GM18498 (cell line): ENCODE data around the gene GRK5.
A peak's percentile ranks its signal among the peaks of the same experiment; 100 is the strongest.

Source experiments
- ATAC-seq: cut with Tn5 transposase; IDR thresholded peaks from one replicate; pipeline ENCODE4 v1.9.1; 2021; ENCODE audit warnings: mild to moderate bottlenecking, moderate library complexity; ENCODE audit not compliant: unreplicated experiment

The GRK5 gene

DNA sequence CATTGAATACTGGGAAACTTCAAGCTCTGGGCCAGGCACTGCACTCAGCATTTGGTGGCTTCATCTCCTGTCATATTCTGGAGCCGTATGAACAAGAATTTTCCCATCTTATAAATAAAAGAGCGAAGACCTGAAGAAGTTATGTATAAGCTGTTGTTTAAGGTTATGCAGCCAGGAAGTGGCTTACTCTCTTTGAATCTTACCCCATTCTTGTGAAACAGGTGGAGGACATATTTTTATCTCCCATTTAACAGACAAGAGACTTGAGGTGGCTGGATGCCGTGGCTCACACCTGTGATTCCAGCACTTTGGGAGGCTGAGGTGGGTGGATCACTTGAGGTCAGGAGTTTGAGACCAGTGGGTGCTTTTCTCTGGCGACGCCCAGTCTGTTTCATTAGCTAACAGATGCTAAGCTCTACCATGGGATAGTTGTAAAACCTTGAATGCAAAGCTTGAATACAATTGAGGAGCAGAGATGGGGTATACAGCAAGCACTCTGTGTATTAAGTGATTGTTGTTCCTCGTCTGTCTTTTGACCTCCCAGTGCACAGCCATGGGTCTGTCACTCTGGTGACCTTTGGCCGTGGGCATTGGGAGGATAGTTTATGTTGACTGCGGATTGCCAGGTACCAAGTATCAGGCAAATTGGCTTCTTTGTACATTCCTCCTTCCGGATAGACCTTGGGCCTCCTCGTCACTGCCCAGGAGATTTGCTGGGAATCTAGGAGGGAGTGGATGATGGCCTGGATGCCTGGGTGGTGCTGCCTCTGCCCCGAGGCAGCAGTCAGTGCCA is 85.8 kb downstream of the GRK5 start:
- ATAC-seq = no peak

DNA sequence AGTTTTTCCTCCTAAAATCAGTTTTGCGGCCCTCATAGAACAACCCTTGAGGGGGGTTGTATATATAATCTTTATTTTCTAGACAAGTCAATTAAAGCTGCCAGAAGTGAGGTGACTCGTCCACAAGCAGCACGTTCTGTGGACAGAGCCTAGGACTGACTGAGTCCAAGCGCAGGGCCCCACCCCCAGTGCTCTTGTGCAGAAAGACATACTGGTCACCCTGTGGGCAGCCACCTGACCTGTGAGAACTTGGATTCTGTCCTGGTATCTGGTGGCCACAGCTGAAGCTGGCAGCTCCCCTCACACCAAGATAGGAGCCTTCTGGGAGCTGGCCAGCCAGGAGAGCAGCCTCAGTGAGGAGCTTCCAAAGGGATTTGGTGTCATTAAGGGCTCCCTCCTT is 89.3 kb downstream of the GRK5 start:
- no peak for ATAC-seq

DNA sequence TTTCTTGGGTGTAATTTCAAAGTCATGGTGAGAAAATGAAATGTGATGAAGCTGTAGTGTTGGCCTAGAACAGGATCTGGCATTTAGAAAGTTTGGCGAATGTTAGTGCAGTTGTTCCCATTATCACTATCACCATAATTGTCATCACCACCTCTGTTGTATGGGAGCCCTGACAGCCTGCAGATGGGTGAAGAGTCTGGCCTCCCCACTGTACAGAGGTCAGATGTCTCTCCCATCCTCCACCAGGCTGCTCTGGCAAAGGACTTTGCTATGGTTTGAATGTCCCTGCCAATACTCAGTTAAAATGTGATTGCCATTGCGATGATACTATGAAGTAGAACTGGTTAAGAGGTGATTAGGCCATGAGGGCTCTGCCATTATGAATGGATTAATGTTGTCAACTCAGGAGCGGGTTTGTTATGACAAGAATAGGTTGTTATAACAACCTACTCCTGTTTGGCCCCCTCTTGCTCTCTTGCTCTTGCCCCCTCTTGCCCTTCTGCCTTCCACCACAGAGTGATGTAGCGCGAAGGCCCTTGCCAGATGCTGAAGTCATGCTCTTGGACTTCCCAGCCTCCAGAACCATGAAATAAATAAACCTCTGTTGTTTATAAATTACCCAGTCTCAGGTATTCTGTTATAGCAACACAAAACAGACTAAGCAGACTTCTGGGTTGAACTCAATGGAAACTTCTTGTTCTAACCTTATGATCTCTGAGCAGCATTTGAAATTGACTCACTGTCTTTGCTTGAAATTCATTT is 90.0 kb downstream of the GRK5 start:
- ATAC-seq = no peak

DNA sequence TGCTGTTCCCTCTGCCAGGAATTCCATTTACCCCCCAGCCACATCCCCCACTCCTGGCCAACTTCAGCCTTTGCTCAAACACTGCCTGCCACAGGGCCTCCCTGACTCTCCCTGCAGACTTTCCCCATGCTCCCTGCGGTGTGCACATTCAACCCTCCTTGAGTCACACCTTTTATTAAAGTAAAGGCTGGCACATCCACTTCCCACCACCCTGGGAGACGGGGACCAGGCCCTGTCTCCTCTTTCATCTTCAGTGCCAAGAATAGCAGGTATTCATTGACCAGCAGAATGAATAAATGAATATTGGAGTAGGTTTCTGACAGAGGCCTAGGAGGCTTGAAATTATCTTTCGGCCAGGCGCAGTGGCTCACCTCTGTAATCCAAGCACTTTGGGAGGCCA is 91.4 kb downstream of the GRK5 start:
- ATAC-seq = no peak

DNA sequence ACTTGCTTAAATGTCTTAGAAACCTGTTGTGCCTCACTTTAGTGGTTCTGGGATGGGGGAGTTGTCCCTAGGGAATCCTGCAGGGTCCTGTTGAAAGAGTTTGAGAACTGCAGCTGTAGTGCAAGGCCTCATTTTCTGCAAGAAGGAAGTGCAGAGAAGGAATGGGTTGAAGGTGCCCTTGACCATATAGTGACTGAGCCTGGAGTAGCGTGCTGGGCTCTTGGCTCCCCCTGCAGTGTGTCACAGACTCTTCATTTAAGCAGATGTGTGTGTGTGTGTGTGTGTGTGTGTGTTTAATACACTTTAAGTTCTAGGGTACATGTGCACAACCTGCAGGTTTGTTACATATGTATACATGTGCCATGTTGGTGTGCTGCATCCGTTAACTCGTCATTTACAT is 92.2 kb downstream of the GRK5 start:
- ATAC-seq = no peak

DNA sequence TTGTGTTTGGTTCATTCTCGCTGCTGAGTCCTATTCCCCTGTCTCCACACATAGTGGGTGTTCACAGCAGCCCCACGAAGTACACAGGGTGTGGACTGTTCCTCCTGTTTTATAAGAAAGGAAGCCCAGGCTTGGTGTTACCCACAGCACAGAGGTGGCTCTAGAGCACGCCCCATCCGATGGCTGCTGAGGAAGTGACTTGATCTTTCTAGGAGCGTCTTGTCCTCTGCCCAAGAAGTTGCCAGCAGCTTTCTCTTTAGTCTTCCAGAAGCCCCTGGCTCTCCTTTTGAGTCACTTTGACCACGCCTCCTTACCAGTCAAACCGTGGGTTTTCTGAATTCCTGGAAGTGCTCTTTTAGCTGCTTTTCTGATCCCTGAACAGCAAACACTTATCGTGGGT is 94.0 kb downstream of the GRK5 start:
- ATAC-seq = peak; percentile 33

DNA sequence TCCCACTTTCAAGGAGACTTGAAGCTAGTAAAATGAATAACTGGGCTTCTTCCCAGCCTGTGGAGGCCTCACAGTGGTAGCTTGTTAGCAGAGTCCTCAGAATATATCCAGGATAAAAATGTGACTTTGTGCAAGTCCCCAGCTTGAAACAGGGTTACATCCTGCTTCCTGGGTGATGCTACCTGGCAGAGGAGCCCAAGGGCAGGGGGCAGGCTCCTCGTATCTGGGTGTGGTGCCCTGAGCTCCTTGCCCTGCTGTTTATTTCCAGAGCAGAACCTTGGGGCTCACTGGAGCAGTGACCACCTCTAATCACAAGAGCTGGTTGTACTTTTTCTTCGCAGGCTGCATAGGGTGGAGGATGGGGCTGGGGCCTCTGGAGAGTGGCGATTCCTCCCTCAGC is 94.8 kb downstream of the GRK5 start:
- ATAC-seq = no peak

DNA sequence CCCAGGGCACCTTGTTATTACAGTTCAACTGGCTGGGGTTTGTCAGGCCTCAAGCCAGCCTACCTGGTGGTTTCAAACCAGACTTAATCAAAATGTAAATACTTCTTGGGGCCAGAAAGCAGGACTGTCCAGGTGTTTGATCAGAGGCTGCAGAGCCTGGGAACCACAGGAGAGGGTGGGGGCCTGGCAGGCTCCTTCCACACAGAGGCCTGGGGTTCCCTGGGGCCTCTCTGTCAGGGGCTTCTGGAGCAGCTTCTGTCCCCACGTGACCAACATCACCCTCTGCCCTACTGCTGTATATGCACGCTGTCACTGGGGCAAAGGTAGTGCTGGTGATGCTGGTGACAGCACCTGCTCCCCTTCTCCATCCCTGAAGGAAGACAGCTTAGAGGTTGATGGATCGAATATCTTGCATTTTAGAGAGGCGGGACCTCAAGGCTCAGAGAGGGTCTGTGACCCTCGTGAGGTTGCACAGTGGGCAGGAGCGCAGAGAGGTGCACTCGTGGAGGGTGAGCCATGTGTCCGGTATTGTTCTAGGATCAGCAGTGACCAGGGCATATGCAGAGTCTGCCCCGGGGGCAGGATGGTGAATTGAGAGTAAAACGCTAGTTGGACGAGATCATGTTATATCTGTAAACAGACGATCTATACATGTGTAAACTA is 95.4 kb downstream of the GRK5 start:
- no peak for ATAC-seq

DNA sequence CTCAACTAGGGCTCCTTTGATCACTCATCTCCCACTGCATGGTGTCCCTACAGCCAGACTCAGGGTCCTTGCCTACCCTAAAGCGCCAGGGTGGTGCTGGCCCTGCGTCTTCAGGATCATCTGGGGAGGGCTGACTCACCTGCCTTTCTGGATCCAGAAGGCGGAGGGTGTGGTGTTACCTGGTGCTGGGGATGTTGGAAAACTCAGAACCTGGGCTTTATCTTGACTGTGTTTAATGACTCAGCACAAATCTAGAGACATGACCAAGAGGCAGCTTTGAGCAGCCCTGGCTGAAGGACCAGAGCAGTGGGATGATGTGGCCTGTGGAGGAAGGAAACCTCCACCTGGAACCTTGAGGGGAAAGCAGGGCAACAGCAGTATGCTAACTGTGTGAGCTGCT is 96.5 kb downstream of the GRK5 start:
- ATAC-seq = no peak

DNA sequence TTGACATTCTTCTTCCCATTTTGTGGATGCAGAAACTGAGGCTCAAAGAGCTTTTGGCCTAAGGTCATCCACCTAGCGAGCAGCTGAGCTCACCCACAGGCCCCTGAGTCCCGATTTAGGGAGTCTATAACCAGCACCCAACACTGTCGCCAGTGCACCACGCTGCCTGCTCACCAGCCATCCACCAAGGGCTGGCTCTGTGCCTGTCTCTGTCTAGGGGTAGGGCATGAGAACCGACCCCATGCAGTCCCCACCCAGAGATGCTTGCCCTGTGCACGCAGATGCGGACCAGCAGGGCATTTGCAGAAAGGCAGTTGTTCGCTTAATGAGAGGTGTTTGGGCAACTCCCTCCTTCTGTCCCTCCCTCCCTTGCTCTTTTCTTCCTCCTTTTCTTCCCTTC is 97.2 kb downstream of the GRK5 start:
- ATAC-seq = no peak

DNA sequence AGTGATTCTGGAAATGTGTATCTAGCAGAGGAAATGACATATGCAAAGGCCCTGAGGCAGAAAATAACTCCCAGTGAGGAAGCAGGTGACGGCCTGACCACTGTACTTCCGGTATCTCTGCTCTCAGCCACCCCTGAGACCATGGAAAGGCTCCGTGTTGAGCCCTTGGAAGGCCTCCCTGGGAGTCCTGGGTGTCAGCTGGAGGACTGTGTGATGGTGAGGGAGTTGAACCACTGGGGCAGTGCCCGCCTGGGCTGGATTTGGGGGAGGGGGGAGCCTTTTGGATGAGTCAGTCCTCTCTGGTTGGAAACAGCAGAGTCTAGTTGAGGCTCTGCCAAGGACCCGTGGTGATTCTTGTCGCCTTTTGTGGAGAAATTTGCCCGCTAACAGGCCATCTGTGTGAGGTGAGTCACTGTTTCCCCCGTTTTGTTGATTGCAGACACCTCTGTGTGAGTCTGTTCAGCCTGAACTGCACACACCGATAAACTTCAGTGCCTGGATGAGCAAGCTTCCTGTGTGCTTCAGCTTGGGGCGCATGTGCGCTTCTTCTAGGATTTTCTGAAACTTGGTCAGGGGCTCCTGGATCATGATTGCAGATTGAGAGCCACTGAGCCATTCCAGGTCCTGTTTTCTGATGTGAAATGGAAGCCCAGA is 98.6 kb downstream of the GRK5 start:
- ATAC-seq = peak; percentile 53

DNA sequence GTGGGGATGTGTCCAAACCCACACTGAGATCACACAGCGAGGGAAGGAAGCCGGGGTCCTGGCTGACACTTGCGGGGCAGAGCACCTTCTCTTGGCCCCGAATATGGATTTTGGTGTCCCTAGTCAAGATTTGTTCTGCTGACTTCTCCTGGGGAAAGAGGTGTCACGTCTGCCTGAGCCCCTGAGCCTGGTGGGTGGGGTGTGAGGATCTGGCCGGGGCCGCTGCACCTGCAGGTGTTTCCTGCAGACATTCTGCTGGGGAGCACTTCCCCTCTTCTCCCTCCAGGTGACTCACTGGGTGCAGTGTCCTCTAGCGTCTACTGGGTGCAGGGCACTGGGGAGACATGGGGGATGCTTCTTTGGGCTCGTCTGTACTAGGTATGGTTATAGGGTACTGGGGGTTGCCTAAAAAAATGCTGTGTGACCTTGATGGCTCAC is 99.2 kb downstream of the GRK5 start:
- ATAC-seq = peak; percentile 73

DNA sequence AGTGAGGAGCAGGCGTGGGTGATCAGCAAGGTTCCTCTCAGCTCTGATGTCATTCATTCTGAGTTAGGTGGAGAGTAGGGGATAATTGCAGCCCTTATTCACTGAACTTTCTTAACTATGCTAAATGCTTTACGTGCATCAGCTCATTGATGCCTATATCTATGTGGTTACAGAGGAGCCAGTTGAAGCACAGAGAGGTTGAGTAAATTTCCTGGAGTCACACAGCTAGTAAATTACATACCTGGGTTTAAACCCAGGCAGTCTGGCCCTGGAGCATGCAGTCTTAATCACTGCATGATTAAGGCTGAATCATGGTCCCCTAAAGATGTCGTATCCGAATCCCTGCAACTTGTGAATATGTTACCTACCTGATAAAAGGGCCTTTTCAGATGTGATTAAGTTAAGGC is 99.6 kb downstream of the GRK5 start:
- no peak for ATAC-seq

DNA sequence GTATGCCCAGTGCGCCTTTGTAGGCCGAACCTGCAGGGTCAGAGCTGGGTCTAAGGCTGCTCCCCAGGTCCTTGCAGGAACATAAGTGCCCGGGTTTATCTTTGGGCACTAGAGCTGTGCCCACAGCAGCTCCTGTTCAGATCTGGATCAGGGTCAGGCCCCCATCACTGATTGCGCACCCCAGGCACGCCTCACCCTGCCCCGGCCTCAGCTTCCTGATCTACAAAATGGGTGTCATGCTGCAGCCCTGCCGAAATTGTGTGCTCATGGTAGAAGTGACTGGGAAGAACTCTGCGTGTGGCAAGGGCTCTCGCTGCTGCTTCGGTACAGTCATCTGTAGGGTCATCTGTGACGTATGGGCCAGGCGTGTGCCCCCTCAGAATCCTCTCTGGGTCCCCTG is 100.7 kb downstream of the GRK5 start:
- no peak for ATAC-seq

DNA sequence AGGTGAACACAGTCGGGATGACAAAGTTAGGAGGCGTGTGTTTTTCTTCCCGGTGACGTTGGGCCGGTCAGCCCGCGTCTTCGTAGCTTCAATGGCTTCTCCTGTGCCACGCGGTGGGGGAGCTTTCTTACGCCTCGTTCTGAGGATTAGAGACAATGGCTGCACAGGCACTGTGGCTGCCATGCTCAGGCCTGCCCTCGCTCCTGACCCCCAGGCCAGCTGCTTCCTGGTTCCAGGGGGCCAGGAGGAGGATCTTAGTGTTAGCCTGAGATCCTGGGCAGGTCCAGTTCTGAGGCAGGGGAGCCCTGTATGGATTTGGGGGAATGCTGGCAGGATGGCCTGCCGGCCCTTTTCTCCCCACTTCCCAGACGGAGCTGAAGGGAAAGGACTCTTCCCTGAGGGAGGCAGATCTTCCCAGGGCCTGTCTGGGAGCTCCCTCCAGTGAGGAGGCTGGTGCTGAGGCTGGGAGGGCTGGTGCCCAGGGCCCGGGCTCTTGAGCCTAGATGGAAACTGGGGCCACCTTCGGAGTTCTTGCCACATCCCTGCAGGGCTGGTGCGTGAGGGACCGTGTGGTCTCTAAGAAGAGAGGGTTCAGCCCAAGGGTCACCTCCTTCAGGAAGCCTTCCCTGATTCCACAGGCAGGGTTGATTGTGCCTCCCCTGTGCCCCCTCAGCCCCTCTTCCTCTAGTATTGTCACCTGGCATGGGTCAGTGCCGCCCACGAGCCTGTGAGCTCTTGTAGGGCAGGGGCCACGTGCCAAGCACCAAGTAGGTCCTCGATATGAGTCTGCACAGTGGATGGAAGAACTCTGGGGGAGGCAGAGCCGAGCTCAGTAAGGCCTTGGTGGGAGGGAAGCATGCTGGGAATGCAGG is 101.4 kb downstream of the GRK5 start:
- no peak for ATAC-seq

DNA sequence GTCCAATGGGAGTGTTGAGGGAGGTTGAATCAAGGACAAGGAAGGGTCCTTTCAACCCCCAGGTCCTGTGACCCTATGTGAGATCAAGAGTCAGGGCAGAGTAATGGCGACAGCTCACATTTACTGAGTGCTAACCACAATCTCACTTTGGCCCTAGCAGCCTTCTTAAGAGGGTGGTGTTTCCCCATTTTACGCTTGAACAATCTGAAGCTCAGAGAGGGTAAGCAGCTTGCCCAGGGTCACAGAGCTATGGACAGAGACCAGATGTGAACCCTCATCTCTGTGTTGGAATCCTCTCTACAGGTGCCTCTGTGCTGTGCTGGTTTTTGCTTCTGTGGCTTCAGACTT is 102.0 kb downstream of the GRK5 start:
- peak; percentile 30 for ATAC-seq

DNA sequence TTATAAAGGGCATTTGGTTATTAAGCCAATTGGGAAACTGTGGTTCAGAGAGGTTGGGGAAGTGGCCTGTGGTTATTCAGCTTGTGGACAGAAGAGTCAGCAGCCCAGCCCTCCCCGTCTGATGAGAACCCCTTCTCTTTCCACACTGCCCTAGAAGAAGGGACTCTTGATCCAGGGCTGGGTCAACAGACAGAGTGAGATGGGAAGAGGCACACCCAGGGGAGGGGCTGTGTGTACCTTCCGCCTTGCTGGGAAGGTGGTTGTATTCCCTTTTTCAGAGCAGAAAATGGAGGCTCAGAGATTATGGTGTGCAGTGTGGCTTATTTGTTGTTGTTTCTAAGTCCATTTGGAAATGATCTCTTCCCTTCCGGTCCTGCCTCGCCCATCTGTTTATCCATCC is 103.4 kb downstream of the GRK5 start:
- ATAC-seq = no peak

DNA sequence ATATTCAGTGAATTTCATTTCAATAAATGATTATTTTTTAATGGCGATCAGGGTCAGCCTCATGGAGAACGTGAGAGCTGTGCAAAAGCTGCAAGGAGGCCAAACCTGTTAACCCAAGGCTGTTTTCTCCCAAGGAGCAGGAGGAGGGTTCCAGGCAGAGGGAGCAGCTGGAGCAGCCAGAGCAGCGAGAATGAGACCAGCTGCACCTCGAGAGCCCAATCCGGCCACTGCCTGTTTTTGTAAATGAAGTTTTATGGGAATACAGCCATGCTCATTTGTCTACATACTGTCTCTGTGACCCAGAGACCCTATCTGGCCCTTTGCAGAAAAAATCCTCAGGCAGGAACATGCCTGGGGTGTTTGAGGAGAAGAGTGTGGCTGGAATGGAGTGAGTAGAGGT is 104.9 kb downstream of the GRK5 start:
- no peak for ATAC-seq

DNA sequence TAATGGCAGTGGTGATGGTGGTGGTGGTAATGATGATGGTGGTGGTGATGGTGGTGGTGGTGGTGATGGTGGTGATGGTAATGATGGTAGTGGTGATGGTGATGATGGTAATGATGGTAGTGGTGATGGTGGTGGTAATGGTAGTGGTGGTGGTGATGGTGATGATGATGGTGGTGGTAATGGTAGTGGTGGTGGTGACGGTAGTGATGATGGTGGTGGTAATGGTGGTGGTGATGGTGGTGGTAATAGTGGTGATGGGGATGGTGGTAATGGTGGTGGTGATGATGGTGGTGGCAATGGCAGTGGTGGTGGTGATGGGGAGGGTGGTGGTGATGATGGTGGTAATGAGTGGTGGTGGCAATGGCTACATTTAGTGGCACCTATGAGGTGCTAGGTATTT is 105.7 kb downstream of the GRK5 start:
- no peak for ATAC-seq

DNA sequence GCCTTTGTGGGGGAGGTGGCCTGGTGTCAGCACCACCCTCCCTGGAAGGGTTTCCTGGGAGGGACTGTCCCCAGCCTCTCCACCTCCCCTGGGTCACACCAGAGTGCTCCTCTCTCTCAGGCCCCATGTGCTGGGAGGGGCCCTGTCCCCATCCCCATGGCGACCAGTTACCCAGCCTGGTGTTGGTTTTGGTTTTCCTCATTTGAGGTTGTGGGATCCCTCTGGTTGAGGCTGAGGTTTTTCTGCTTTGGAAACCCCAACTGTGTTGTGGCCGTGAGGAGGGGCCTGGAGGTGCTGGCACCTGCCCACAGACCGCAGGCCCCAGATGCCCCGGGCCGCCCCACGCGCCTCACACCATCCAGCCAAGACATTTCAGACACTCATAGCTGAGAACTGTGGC is 106.3 kb downstream of the GRK5 start:
- ATAC-seq = peak; percentile 66

DNA sequence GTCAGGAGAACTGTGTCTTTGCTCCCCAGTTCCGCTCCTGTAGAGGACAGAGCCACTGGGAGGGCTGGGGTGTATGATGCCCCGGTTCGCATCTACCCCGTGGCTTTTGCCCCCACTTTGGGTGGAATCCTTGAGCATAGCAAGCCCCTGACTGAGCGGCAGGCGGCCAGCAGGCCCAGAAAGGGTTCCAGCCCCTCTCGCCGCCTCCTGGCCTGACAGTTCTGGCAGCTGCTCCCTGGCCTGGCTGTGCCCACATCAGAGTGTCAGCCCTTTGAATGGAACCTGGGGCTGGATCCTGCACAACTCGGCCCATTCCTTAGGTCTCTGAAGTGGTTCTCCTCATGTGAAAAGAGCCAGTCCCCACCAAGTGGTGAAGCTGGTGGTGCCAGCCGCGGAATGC is 106.7 kb downstream of the GRK5 start:
- ATAC-seq = no peak
